ENCODE results near the gene PSIP1.

The PSIP1 gene

GRCh38 chr9:15416880-15417279, 93.9 kb downstream of the PSIP1 start:
- Mint-ChIP-seq H3K36me3 (ENCODE audit: low read depth) (no peaks in the 10 kb centered on the region), H3K27ac (no peak overlapping the region), H3K27me3 (no peaks in the 10 kb centered on the region), H3K9me3 (no peaks in the 10 kb centered on the region), H3K4me1 (ENCODE audit: low read depth) (no peaks in the 10 kb centered on the region), H3K4me3 (no peak overlapping the region)
- intact Hi-C loops (cut with micrococcal nuclease): loop anchor here (1.0 to 5.0 kb wide), 2 partner anchors 140 to 206 kb away; no protein-coding TSS in a partner anchor

Data from dendritic cell treated with granulocyte-macrophage colony-stimulating factor and Interleukin-4, amounts not matched to agents 40 ng/mL and 50 ng/mL, for 4 days (primary cell).